MCF 10A (cell line): Measurements from ENCODE around the gene SLC66A1. TPM values are rescaled to one million over a fixed set of nuclear protein-coding genes. Genes with fewer than 3 reads are reported as not detected.

Source experiments
- Bru-seq: library from RNA; stranded (reverse); fragments of 400-500 nt; gene quantifications from one replicate; lab custom pipeline; 2021; lab: Mats Ljungman, UMichigan
- BruChase-seq, 2 experiments: library from RNA; stranded (reverse); fragments of 400-500 nt; gene quantifications; one replicate each; lab custom pipeline; 2021; lab: Mats Ljungman, UMichigan
- BruUV-seq: library from RNA; stranded (reverse); fragments of 400-500 nt; replicated peaks from 2 replicates; lab custom pipeline; 2021; lab: Mats Ljungman, UMichigan
- CTCF ChIA-PET: fragments of 300-600 bp; sonication (Branson Sonifier 250); formaldehyde crosslinking; extraction: SDS; loops from one replicate; lab custom pipeline; 2021; ENCODE audit warnings: antibody characterized with exemption, inconsistent platforms; lab: Yijun Ruan, JAX
- POLR2A ChIA-PET: fragments of 300-600, 350-650 bp; sonication (Branson Sonifier 250); formaldehyde crosslinking; extraction: SDS; loops from one replicate; lab custom pipeline; 2020; ENCODE audit warnings: antibody characterized with exemption, inconsistent platforms; lab: Yijun Ruan, JAX
- DNase-seq: peaks from one replicate; pipeline ENCODE4 v3.0.0-alpha.2; 2018; ENCODE audit not compliant: unreplicated experiment
- H3K27ac Mint-ChIP-seq: one replicate; pipeline ENCODE4 v1.8.0; 2022; ENCODE audit warnings: mild to moderate bottlenecking, low read depth, mixed read lengths; ENCODE audit not compliant: unreplicated experiment
- H3K27me3 Mint-ChIP-seq: one replicate; pipeline ENCODE4 v1.8.0; 2022; ENCODE audit warnings: mixed read lengths; ENCODE audit not compliant: insufficient read depth, unreplicated experiment
- H3K36me3 Mint-ChIP-seq: one replicate; pipeline ENCODE4 v1.8.0; 2022; ENCODE audit warnings: mild to moderate bottlenecking, moderate library complexity, mixed read lengths; ENCODE audit not compliant: insufficient read depth, unreplicated experiment
- H3K4me1 Mint-ChIP-seq: one replicate; pipeline ENCODE4 v1.8.0; 2022; ENCODE audit warnings: mixed read lengths; ENCODE audit not compliant: insufficient read depth, unreplicated experiment
- H3K4me3 Mint-ChIP-seq: one replicate; pipeline ENCODE4 v1.8.0; 2022; ENCODE audit warnings: mild to moderate bottlenecking, moderate library complexity, mixed read lengths; ENCODE audit not compliant: unreplicated experiment
- H3K9me3 Mint-ChIP-seq: one replicate; pipeline ENCODE4 v1.8.0; 2022; ENCODE audit warnings: mixed read lengths; ENCODE audit not compliant: unreplicated experiment
- intact Hi-C: fragments of 100-400 bp; cut with micrococcal nuclease; formaldehyde crosslinking; loops from 2 replicates; pipeline ENCODE4 v1.14.1; 2022
- long read RNA-seq: library from polyadenylated mRNA; stranded (forward); transcript quantifications from one replicate; pipeline ENCODE4 v2.0.0, GENCODE V29; 2022
- total RNA-seq: library from RNA; stranded (reverse); gene quantifications from 2 replicates; pipeline ENCODE4 v1.2.3, GENCODE V29; 2022
- TF ChIP-seq, protein P1 (sequence below): fragments of 200-600 bp; IDR thresholded peaks from one replicate; pipeline ENCODE4 v1.8.0; 2022; ENCODE audit warnings: antibody characterized with exemption, mild to moderate bottlenecking; ENCODE audit not compliant: unreplicated experiment

Gene SLC66A1
- total RNA-seq (16.2 and 20.2 TPM in 2 replicates), Bru-seq, nascent RNA (percentile 69 among the genes with signal in this experiment), BruChase-seq, experiment 1, labeled RNA remaining after a 6-hour chase (percentile 61 among the genes with signal in this experiment), BruChase-seq, experiment 2, labeled RNA remaining after a 2-hour chase (percentile 63 among the genes with signal in this experiment)
- long read RNA-seq, transcript PQLC2-201 (8 exons, 2,153 nt) = minor isoform, 9 of 42 reads
- long read RNA-seq, transcript PQLC2-202 (9 exons, 1,805 nt) = major isoform, 13 of 42 reads
- long read RNA-seq, partial matches to known transcripts = 7 of 42 reads
- long read RNA-seq, other reads (novel, unspliced or antisense) = 11 of 42 reads

GRCh38 chr1:19311931-19312781 is at the start of gene SLC66A1, which contains the start of gene AKR7A2:
SLC66A1 (plus strand) TSS chr1:19312326; CDS start chr1:19317678, 5,352 bp downstream.
AKR7A2 (minus strand) TSS chr1:19312144; CDS start chr1:19312124, 20 bp downstream.
- H3K27ac Mint-ChIP-seq = peak within 1 kb of the TSS; percentile 84
- peak; percentile 92 for DNase-seq
- peaks cover 6% of the 10 kb centered on the region for H3K36me3 Mint-ChIP-seq
- TSS peak; percentile 51 for BruUV-seq
- TF ChIP-seq, protein P1, sequence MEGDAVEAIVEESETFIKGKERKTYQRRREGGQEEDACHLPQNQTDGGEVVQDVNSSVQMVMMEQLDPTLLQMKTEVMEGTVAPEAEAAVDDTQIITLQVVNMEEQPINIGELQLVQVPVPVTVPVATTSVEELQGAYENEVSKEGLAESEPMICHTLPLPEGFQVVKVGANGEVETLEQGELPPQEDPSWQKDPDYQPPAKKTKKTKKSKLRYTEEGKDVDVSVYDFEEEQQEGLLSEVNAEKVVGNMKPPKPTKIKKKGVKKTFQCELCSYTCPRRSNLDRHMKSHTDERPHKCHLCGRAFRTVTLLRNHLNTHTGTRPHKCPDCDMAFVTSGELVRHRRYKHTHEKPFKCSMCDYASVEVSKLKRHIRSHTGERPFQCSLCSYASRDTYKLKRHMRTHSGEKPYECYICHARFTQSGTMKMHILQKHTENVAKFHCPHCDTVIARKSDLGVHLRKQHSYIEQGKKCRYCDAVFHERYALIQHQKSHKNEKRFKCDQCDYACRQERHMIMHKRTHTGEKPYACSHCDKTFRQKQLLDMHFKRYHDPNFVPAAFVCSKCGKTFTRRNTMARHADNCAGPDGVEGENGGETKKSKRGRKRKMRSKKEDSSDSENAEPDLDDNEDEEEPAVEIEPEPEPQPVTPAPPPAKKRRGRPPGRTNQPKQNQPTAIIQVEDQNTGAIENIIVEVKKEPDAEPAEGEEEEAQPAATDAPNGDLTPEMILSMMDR = peak; percentile 8
- peaks cover 27% of the 10 kb centered on the region for H3K4me1 Mint-ChIP-seq
- ChIA-PET CTCF (interaction anchor here (0.6 to 1.1 kb wide), 2 partner anchors 101 to 341 kb away, joined by 3 read pairs; no protein-coding TSS in a partner anchor), POLR2A (interaction anchor here (0.6 to 3.9 kb wide), 17 partner anchors 11 to 349 kb away, joined by 3 to 24 read pairs (median 4); partner anchors contain the start of genes EMC1 and MRTO4)
- intact Hi-C loops = no loop called here
- no peaks in the 10 kb centered on the region for H3K27me3 Mint-ChIP-seq
- H3K9me3 Mint-ChIP-seq = no peaks in the 10 kb centered on the region
- H3K4me3 Mint-ChIP-seq = peak within 1 kb of the TSS; percentile 77

DNA sequence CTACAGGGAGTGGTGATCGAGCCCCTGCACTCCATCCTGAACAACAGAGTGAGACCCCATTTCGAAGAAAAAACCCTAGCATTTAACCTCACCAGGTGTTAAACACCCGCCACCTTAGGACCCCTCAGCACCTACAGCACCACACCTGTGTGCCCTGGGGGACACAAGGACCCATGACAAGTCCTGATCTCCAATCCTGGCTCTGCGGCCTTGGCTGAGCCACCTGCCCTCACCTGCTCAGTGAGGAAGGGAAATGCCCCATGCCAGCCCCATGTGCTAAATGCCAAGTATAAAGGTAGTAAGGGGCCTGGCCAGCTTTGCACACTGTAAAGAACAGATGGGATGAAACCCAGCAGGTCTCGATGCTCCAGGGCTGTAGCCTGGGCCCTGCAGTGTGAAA is 49.4 kb upstream of the SLC66A1 start:
- CTCF ChIA-PET = interaction anchor here (0.7 kb wide), 1 partner anchor 1620 kb away, joined by 3 read pairs; no protein-coding TSS in a partner anchor
- Mint-ChIP-seq H3K27ac (no peak overlapping the region), H3K27me3 (no peaks in the 10 kb centered on the region), H3K36me3 (peaks cover 20% of the 10 kb centered on the region), H3K4me3 (no peak overlapping the region), H3K9me3 (no peaks in the 10 kb centered on the region), H3K4me1 (no peaks in the 10 kb centered on the region)
- intact Hi-C loops = no loop called here
- no TSS peak for BruUV-seq
- no peak for DNase-seq
- POLR2A ChIA-PET = interaction anchor here (0.6 to 1.7 kb wide), 2 partner anchors 8 to 10 kb away, joined by 3 to 6 read pairs; no protein-coding TSS in a partner anchor
- TF ChIP-seq, protein P1 = no peak

GRCh38 chr1:19268445-19268844 is 43.7 kb upstream of the SLC66A1 start:
- H3K36me3 Mint-ChIP-seq = no peaks in the 10 kb centered on the region
- DNase-seq = no peak
- TF ChIP-seq, protein P1 = no peak
- no TSS peak for BruUV-seq
- CTCF ChIA-PET = interaction anchor here (0.6 kb wide), 1 partner anchor 1854 kb away, joined by 5 read pairs; no protein-coding TSS in a partner anchor
- H3K9me3 Mint-ChIP-seq = no peaks in the 10 kb centered on the region
- intact Hi-C loops = no loop called here
- no peak overlapping the region for H3K27ac Mint-ChIP-seq
- H3K4me3 Mint-ChIP-seq = no peak overlapping the region
- H3K27me3 Mint-ChIP-seq = no peaks in the 10 kb centered on the region
- POLR2A ChIA-PET = interaction anchor here (0.8 kb wide), 1 partner anchor 17 kb away, joined by 3 read pairs; the partner anchor contains the start of genes EMC1 and MRTO4
- no peaks in the 10 kb centered on the region for H3K4me1 Mint-ChIP-seq
